22Rv1 (cell line): Measurements from ENCODE around the gene PPFIBP2.

Source experiments
- ZFX ChIP-seq: fragments of 450-650 bp; IDR thresholded peaks from 2 replicates; pipeline ENCODE4 v1.6.1; 2017; ENCODE audit warnings: antibody characterized with exemption, borderline replicate concordance
- TF ChIP-seq, protein P1 (sequence below): fragments of 450-650 bp; IDR thresholded peaks from 2 replicates; pipeline ENCODE4 v1.5.1; 2017; ENCODE audit warnings: mild to moderate bottlenecking

DNA sequence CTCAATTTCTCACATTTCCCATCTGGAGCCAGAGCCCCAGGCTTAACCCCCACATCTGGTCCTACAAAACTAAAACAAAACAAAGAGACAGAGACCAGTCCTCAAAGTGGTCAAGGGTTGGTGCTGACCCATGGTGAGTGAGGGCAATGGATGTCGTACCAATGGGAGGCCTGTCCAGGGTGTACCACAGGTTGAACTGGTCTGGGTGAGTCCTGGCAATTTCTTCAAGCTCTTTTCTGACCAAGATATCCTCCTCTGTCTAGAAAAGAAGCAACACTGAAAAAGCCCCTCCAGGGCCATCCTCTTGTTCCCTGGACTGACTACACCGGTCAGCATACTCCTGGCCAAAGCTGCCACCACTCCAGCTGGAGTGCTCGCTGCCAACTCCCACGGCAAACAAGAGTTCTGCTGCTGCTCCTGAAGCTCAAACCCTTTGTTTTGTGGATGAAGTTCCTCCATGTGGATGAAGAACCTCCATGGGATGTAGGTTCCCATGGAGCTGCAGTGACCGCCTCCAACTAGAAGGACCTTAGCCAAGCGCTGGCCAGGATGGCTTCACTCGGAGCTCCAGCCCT, 152.6 kb downstream of the PPFIBP2 start:
- TF ChIP-seq, protein P1, sequence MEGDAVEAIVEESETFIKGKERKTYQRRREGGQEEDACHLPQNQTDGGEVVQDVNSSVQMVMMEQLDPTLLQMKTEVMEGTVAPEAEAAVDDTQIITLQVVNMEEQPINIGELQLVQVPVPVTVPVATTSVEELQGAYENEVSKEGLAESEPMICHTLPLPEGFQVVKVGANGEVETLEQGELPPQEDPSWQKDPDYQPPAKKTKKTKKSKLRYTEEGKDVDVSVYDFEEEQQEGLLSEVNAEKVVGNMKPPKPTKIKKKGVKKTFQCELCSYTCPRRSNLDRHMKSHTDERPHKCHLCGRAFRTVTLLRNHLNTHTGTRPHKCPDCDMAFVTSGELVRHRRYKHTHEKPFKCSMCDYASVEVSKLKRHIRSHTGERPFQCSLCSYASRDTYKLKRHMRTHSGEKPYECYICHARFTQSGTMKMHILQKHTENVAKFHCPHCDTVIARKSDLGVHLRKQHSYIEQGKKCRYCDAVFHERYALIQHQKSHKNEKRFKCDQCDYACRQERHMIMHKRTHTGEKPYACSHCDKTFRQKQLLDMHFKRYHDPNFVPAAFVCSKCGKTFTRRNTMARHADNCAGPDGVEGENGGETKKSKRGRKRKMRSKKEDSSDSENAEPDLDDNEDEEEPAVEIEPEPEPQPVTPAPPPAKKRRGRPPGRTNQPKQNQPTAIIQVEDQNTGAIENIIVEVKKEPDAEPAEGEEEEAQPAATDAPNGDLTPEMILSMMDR, result no peak
- TF ChIP-seq ZFX, result no peak
